ENCODE data around the gene GGCT.

GGCT gene

GRCh38 chr7:30448461-30449189, 56.0 kb downstream of the GGCT start:
- no peaks in the 10 kb centered on the region for H3K27me3 ChIP-seq (ENCODE audit: control insufficient read depth, insufficient read depth, low read length)
- H3K36me3 ChIP-seq (ENCODE audit: control insufficient read depth, insufficient read depth, low read length): peaks cover 52% of the 10 kb centered on the region

GRCh38 chr7:30447466-30447865, 57.2 kb downstream of the GGCT start:
- H3K36me3 ChIP-seq (ENCODE audit: control insufficient read depth, insufficient read depth, low read length): peaks cover 45% of the 10 kb centered on the region
- H3K9me3 ChIP-seq (ENCODE audit: control insufficient read depth, insufficient read depth, low read depth, low read length): no peaks in the 10 kb centered on the region
- H3K27ac ChIP-seq (ENCODE audit: low read depth, low read length): no peak overlapping the region
- no peak overlapping the region for H3K4me3 ChIP-seq (ENCODE audit: low read depth, low read length)
- H3K9ac ChIP-seq (ENCODE audit: low read length): no peak overlapping the region
- peaks cover 20% of the 10 kb centered on the region for H3K4me1 ChIP-seq (ENCODE audit: control insufficient read depth, insufficient read depth, low read length)
- no peaks in the 10 kb centered on the region for H3K27me3 ChIP-seq (ENCODE audit: control insufficient read depth, insufficient read depth, low read length)

More at GRCh38 chr7:30448461-30449189, 56.0 kb downstream of the GGCT start:
- Histone ChIP-seq H3K9me3 (ENCODE audit: control insufficient read depth, insufficient read depth, low read depth, low read length) (no peaks in the 10 kb centered on the region), H3K27ac (ENCODE audit: low read depth, low read length) (no peak overlapping the region), H3K4me1 (ENCODE audit: control insufficient read depth, insufficient read depth, low read length) (peaks cover 20% of the 10 kb centered on the region), H3K9ac (ENCODE audit: low read length) (no peak overlapping the region), H3K4me3 (ENCODE audit: low read depth, low read length) (no peak overlapping the region)
